SU-DHL-6 (cell line): Measurements from ENCODE around the gene LENEP.

Experiments
- EZH2phosphoT487 ChIP-seq: fragments of 200-600 bp; sonication (generic), shearing (Covaris generic); conservative IDR thresholded peaks from 2 replicates; pipeline ENCODE4 v1.6.1; 2018; ENCODE audit warnings: mild to moderate bottlenecking, antibody characterized with exemption, low read length, moderate library complexity, mixed read lengths
- TF ChIP-seq, protein P1 (sequence below): fragments of 200-600 bp; sonication (generic); IDR thresholded peaks from one replicate; pipeline ENCODE4 v1.5.1; 2017; ENCODE audit warnings: antibody characterized with exemption, mild to moderate bottlenecking, low read length, moderate library complexity; ENCODE audit not compliant: insufficient read depth, poor library complexity, severe bottlenecking

DNA sequence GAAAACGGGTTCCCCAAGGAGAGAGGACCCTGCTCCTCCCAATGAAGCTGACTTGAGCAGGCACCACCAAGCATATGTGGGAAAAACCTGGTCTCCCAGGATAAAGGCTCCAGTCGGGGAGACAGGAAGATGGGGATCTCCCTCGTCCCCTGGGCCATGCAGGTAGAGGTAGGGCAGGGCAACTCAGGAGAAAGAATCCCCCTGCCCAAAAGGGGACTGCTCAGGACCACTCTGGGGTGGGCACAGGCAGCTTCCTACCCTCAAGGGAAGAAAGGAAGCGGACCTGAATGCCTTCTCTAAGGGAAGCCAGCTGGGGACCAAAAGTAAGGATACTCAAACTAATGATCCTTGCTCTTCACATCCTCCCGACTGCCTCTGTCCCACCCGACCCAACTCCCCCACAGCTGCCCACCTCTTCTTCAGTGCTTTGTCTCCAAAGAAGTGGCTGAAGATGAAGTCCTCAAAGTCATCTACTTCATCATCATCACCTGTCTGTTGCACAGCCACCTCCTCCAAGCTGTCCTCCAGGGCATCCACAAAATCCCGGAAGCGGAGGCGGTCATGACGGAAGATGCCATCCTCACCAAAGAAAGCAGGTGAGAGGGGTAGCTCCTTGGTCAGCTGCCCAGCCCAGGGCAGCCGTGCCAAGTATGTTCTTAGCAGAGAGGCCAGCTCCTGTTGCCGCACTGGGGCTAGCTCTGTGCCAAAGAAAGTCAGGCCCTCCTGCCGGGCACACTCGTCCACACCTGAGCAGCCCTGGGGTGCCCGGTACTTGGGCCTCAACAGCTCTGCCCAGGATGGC, 48.0 kb upstream of the LENEP start:
- TF ChIP-seq, protein P1, sequence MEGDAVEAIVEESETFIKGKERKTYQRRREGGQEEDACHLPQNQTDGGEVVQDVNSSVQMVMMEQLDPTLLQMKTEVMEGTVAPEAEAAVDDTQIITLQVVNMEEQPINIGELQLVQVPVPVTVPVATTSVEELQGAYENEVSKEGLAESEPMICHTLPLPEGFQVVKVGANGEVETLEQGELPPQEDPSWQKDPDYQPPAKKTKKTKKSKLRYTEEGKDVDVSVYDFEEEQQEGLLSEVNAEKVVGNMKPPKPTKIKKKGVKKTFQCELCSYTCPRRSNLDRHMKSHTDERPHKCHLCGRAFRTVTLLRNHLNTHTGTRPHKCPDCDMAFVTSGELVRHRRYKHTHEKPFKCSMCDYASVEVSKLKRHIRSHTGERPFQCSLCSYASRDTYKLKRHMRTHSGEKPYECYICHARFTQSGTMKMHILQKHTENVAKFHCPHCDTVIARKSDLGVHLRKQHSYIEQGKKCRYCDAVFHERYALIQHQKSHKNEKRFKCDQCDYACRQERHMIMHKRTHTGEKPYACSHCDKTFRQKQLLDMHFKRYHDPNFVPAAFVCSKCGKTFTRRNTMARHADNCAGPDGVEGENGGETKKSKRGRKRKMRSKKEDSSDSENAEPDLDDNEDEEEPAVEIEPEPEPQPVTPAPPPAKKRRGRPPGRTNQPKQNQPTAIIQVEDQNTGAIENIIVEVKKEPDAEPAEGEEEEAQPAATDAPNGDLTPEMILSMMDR = no peak
- no peak for TF ChIP-seq EZH2phosphoT487
